H1 (cell line): ENCODE measurements around the gene CACNA1D. TPM values are rescaled to one million over a fixed set of nuclear protein-coding genes. Genes with fewer than 3 reads are reported as not detected.

Source experiments
- ASH2L ChIP-seq: fragments of 200-600, 300-600 bp; sonication (generic); IDR thresholded peaks from one replicate; pipeline ENCODE4 v1.7.1; 2017; ENCODE audit warnings: low read length
- CBX5 ChIP-seq: fragments of 300-800, 300-1000 bp; sonication (generic); IDR thresholded peaks from 2 replicates; pipeline ENCODE4 v1.7.1; 2016; ENCODE audit warnings: antibody characterized with exemption, low read length, low read depth
- CBX8 ChIP-seq: fragments of 300-800, 300-1000 bp; sonication (generic); IDR thresholded peaks from 2 replicates; pipeline ENCODE4 v1.7.1; 2016; ENCODE audit warnings: low read depth, low read length, borderline replicate concordance
- CHD2 ChIP-seq: IDR thresholded peaks from 2 replicates; pipeline ENCODE4 v1.6.1; 2012; ENCODE audit warnings: low read length, improper control_type of control experiment
- HDAC6 ChIP-seq: IDR thresholded peaks from one replicate; pipeline ENCODE4 v1.7.1; 2012; ENCODE audit warnings: low read depth, mild to moderate bottlenecking, inconsistent platforms, low read length, moderate library complexity
- PHF8 ChIP-seq: fragments of 200-600 bp; sonication (generic); conservative IDR thresholded peaks from 2 replicates; pipeline ENCODE4 v1.7.1; 2012; ENCODE audit warnings: low read depth, mild to moderate bottlenecking, inconsistent platforms, low read length, moderate library complexity
- POLR2AphosphoS5 ChIP-seq: IDR thresholded peaks from 2 replicates; pipeline ENCODE4 v1.6.1; 2011; ENCODE audit warnings: low read depth, low read length
- RNF2 ChIP-seq: fragments of 200-900, 300-1000 bp; sonication (generic); IDR thresholded peaks from 2 replicates; pipeline ENCODE4 v1.7.1; 2016; ENCODE audit warnings: borderline replicate concordance, low read depth, mild to moderate bottlenecking, antibody characterized with exemption, low read length; ENCODE audit not compliant: poor library complexity, severe bottlenecking; ENCODE audit errors: missing control alignments
- SP4 ChIP-seq: IDR thresholded peaks from 2 replicates; pipeline ENCODE4 v1.6.1; 2012; ENCODE audit warnings: low read length, inconsistent platforms
- YY1 ChIP-seq: IDR thresholded peaks from 2 replicates; pipeline ENCODE4 v1.6.1; 2011; ENCODE audit warnings: low read depth, mild to moderate bottlenecking, low read length
- polyA plus RNA-seq, 7 experiments: library from polyadenylated mRNA; depleted of rRNA in 3 of 7; stranded (reverse) in 5 of 7; unstranded in 2 of 7; fragments of >200 nt in 5 of 7; fragments of 200-250 nt in 2 of 7; gene quantifications; 1 replicate in 5 of 7; 2 replicates in 1 of 7; 4 replicates in 1 of 7; pipeline versions ENCODE4 v1.2.1 to v1.2.3, GENCODE V29; 2011 to 2013; ENCODE audit warnings: missing spikeins in 2 of 7, mixed read lengths in 2 of 7
- total RNA-seq: library from RNA; stranded (reverse); fragmentation: NEBNext Ultra II Directional; extraction: Animal tissue kit (Norgen Biotek cat#: 25700); gene quantifications from 2 replicates; pipeline ENCODE4 v1.2.1, GENCODE V29; 2021

CACNA1D gene
- total and polyA plus RNA-seq, 2 of the 8 experiments (the other 6 are each of a cell fraction or from before 2014, with no cell fraction given), result 2.0 to 2.9 TPM

GRCh38 chr3:53844262-53845102 lies 350.1 kb downstream of the CACNA1D start (continued):
- no peak for TF ChIP-seq YY1
- TF ChIP-seq RNF2, result no peak
- TF ChIP-seq CBX5, result no peak
- no peak for TF ChIP-seq HDAC6
- TF ChIP-seq CBX8, result no peak
- no peak for TF ChIP-seq SP4
- no peak for TF ChIP-seq PHF8
- no peak for TF ChIP-seq ASH2L
- no peak for TF ChIP-seq POLR2AphosphoS5
- no peak for TF ChIP-seq CHD2
